NCI-H82 treated with DMSO at 0.1 percent for 48 hours (cell line): ENCODE results near the gene CNTF.
"Not testable (repeated sequence)": the region's sequence is repeated elsewhere in the genome, so short reads cannot be mapped to it uniquely, and the experiment has no call there.

ENCODE experiments used
- DNase-seq: peaks from one replicate; lab custom pipeline; 2025; ENCODE audit not compliant: unreplicated experiment; lab: John Stamatoyannopoulos, UW

The CNTF gene, protein sequence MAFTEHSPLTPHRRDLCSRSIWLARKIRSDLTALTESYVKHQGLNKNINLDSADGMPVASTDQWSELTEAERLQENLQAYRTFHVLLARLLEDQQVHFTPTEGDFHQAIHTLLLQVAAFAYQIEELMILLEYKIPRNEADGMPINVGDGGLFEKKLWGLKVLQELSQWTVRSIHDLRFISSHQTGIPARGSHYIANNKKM

DNA sequence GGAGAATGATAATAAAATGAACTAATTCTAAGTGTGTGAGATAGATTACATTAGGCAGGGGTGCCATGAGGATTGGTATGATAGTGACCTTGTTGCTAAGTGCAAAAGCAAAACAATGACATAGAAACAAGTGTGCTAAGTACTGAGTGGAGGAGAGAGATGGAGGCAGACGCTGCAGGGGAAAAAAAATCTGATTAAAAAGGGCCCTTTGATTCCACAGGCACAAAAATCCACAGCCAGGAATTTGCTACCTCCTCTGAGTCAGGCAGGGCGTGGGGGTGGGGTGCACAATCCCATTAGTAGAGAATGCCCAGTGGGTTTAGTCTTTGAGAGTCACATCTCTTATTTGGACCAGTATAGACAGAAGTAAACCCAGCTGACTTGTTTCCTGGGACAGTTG, at the start of gene CNTF:
Gene CNTF (plus strand): TSS at position 322 of the 400 bp plus-strand sequence. CDS start 88 bp downstream, outside the sequence.
- no peak for DNase-seq

- DNase-seq, result not testable (repeated sequence)
These were observed 49.6 kb upstream of the CNTF start for GRCh38 chr11:58572906-58573305.

- DNase-seq, result no peak
These were observed 48.9 kb upstream of the CNTF start for GRCh38 chr11:58573451-58574104.

- DNase-seq, result no peak
These were observed 47.6 kb upstream of the CNTF start for GRCh38 chr11:58574881-58575280.

DNA sequence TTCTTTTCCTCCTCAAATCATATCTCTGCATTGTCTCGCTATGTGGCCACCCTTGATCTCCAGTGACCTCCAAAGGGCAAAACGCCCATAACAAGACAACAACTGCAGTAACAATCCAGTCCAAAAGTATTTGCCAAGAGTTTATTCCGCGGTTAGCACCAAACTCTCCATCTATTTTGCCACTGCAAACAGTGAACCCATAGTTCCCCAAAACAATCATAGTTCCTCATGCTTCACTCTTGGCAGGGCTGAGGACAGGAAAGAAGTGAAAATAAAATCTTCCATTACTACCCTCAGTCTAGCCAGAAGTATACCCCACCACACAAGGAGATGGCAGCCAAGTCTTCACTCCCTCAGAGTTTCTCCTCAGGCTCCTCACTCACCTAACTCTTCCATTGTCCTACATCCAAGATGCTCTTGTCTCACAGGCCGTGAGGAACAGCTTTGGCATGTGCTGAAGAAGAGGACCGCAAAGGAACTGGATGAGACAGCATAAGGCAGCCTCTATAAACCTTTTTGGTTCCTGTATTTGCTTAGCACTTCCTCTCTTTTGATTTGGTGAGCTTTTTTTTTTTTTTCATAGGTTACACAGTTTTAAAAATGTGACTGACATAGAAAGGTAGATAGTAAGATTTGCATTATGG, 47.0 kb upstream of the CNTF start, which contains the start of gene LPXN:
Gene LPXN (minus strand): TSS at position 480 of the 644 bp plus-strand sequence. CDS start 84 bp downstream, at position 396.
- DNase-seq, result no peak

DNA sequence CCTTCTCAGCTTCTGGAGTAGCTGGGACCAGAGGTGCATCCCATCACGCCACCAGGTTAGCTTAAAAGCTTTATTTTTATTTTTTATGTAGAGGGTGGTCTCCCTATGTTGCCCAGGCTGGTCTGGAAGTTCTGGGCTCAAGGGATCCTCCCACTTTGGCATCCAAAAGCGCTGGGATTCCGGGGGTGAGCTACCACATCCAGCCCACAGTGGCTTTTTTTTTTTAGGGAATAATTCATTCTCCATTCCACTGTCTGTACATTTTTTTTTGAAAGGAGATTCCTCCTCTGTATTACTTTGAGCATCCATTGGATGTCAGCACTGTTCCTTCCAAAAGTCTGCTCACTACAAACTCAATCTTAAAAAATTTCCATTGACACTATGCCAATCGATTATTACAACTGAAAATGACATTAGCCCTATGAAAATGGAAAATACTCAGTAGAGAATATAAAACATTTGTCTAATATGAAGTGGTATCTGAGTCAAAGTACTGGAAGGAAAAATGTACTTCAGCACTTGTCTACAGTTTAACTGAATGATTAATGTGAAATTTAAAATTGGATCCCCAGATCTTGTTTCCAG, 45.5 kb upstream of the CNTF start:
- no peak for DNase-seq

GRCh38 chr11:58577555-58578135, 44.8 kb upstream of the CNTF start:
- peak; percentile 20 for DNase-seq

- peak; percentile 98 for DNase-seq
These were observed 44.3 kb upstream of the CNTF start for GRCh38 chr11:58578136-58578634.

- DNase-seq, result peak; percentile 87
These were observed 43.8 kb upstream of the CNTF start, which contains the start of gene ZFP91 for GRCh38 chr11:58578635-58579191. Gene ZFP91 (plus strand): TSS chr11:58579063. CDS start chr11:58579282, 219 bp downstream.

DNA sequence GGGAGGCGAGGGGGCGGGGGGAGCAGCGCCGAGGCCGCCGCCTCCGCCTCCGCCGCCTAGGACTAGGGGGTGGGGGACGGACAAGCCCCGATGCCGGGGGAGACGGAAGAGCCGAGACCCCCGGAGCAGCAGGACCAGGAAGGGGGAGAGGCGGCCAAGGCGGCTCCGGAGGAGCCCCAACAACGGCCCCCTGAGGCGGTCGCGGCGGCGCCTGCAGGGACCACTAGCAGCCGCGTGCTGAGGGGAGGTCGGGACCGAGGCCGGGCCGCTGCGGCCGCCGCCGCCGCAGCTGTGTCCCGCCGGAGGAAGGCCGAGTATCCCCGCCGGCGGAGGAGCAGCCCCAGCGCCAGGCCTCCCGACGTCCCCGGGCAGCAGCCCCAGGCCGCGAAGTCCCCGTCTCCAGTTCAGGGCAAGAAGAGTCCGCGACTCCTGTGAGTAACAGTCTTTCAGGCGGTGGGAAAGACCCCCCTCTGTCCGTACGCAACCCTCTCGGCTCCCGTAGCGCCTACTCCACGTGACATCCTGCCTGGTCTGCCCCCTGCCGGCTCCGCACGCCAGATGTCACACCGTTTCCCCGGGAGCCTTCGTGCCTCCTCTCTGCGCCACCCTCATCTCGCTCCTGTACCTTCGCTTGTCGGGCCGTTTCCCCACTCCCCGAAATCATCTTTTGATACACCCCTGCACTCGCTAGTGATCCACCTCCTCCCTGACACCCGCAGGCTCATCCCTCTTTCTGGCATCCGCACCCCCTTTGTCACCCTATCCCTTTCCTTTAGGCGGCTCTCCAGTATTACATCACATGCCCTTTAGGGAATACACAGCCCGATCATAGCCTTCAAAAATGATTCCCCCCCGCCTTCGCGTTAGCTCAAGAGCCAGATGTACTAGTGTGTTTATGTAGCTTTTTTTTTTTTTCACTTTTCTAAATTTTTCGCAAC, 43.0 kb upstream of the CNTF start:
- peak; percentile 42 for DNase-seq

DNA sequence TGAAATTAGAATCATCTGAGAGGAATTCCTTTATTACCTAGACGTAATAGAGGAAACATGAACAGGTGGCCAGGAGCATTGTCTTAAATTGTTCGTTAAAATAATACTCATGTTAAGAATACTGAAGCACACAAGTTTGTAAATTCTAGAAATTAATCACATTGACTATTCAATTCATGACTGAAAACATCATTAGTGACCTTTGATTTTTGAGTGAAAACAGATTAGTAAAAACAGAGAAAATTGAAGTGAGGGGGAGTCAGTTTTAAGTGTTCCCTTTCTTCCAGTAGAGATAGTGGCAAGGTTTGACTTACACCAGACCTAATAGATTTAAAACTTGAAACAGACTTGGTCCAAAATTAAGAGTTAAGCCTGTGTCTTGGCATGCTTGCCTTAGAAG, 42.2 kb upstream of the CNTF start:
- DNase-seq, result no peak

- no peak for DNase-seq
These were observed 40.0 kb upstream of the CNTF start for GRCh38 chr11:58582437-58582836.

- no peak for DNase-seq
These were observed 35.5 kb upstream of the CNTF start for GRCh38 chr11:58586998-58587397.

- DNase-seq, result no peak
These were observed 30.8 kb upstream of the CNTF start for GRCh38 chr11:58591659-58592058.

- no peak for DNase-seq
These were observed 29.5 kb upstream of the CNTF start for GRCh38 chr11:58592760-58593472.

DNA sequence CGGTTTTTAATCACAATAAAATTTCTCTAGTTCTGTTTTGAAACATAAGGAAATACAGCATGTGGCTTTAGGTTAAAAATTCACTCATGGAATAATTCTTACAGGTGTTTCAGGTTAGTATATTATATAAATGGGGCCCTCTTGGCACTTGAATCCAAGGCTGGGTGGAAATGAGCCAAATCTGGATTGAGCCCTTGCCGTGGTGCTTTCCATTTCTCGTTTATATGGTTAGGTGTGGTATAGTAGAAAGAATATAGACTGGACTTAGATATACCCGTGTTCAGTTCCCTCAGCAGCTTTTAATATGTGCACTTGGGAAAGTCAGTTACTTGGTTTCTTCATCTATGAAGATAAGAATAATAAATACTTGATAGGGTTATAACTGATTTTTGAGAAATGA, 27.6 kb upstream of the CNTF start:
- no peak for DNase-seq

GRCh38 chr11:58596621-58597020, 25.8 kb upstream of the CNTF start:
- DNase-seq, result no peak

DNA sequence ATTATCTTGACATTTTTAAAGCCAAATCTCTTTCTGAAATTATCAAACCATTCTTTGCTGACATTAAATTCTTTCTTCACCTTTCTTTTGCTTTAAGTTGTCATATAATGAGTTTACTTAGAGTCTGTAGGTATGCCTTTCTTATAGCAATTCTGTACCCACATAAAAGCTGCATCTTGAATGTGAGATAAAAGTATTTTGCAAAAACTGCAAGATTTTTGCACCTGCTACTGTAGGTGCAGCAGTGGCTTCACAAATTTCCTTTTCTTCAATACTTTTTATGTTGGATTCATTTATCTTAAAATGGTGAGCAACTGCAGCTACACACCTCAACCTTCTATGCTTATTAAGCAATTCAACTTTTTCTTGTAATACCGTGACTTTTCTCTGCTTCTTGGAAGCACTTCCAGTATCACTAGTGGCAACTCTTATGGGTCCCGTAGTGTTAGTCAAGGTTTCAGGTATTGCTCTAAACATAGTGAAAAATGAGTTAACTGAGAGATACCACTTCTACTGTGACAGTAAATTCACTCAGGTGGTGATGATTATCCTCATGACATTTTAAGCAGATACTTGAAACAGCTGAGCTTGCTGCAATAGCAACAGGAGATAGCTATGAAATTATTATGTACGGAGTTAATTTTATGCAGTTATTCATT, 24.9 kb upstream of the CNTF start:
- DNase-seq, result no peak

GRCh38 chr11:58600510-58600909, 22.0 kb upstream of the CNTF start:
- DNase-seq, result no peak
